GM12864 (cell line): ENCODE results near the gene DBX1.

ENCODE experiments used
- DNase-seq: peaks from one replicate; pipeline ENCODE4 v3.0.0-alpha.2; 2011; ENCODE audit warnings: low read depth
- H3K4me3 ChIP-seq: 2 replicates; pipeline ENCODE4 v1.5.1; 2011; ENCODE audit warnings: mild to moderate bottlenecking, low read depth, low read length, control low read depth
- TF ChIP-seq, protein P1 (sequence below): IDR thresholded peaks from 2 replicates; pipeline ENCODE4 v1.5.1; 2011; ENCODE audit warnings: low read depth, mild to moderate bottlenecking, moderate library complexity, low read length, control low read depth, inconsistent platforms; ENCODE audit errors: missing control alignments

The DBX1 gene

DNA sequence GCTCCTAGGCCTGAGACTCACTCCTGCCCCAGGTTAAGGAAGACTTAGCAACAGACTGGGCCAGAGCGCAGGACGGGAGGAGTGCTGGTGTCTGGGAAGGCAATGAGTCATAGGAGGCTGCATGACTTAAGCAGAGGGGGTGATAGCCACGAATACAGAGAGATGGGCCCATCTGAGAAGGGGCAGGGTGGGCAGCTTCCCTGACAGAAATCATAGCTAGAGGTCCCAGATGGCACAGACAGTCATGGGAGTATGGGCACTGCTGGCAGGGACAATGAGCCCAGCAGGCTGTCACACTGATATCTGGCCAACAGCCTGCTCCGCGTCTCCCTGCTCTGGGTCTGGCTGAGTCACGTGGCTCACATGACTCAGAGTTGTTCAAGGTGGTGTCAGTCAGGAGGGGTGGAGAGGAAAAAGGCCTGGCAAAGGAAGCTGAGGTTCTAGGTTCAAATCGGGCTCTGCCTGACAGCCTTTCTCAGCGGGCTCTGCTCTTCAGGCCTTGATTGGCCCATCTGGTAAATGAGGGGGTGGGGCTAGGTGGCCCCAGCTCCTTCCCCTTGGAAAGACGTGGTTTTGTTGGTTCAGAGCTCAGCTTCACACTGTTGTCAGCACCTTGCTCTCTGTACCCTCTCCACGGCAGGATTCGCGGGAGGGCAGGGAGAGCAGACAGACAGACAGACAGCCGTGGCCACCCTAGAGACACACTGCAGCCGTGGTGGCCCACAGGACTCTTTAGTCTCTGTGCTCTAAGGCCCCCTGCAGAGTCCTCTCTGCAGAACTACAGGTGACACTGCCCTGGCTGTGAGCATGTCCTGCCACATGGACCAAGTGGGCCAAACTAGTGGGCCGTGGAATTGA lies 47.8 kb downstream of the DBX1 start:
- no peak overlapping the region for H3K4me3 ChIP-seq
- DNase-seq: no peak
- TF ChIP-seq, protein P1, sequence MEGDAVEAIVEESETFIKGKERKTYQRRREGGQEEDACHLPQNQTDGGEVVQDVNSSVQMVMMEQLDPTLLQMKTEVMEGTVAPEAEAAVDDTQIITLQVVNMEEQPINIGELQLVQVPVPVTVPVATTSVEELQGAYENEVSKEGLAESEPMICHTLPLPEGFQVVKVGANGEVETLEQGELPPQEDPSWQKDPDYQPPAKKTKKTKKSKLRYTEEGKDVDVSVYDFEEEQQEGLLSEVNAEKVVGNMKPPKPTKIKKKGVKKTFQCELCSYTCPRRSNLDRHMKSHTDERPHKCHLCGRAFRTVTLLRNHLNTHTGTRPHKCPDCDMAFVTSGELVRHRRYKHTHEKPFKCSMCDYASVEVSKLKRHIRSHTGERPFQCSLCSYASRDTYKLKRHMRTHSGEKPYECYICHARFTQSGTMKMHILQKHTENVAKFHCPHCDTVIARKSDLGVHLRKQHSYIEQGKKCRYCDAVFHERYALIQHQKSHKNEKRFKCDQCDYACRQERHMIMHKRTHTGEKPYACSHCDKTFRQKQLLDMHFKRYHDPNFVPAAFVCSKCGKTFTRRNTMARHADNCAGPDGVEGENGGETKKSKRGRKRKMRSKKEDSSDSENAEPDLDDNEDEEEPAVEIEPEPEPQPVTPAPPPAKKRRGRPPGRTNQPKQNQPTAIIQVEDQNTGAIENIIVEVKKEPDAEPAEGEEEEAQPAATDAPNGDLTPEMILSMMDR: no peak

DNA sequence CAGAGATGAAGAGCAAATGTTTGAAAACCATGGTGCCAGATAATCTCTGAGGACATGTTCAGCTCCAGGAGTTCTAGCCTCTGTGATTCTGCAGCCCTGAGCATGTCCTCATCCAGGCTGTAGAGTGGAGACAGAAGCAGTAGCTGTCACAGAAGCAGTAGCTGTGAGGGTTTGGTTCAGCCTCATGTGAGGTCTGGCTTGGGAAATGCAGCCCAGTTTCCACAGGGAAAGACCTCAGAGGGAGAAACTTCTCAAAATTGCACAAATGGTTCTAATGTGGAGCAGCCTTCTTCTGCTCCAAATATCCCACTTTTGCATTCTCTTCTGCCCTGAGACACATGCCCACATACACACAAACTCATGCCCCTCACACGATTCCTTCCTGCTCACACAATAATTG lies 48.4 kb downstream of the DBX1 start:
- TF ChIP-seq, protein P1: no peak
- no peak for DNase-seq
- H3K4me3 ChIP-seq: no peak overlapping the region

DNA sequence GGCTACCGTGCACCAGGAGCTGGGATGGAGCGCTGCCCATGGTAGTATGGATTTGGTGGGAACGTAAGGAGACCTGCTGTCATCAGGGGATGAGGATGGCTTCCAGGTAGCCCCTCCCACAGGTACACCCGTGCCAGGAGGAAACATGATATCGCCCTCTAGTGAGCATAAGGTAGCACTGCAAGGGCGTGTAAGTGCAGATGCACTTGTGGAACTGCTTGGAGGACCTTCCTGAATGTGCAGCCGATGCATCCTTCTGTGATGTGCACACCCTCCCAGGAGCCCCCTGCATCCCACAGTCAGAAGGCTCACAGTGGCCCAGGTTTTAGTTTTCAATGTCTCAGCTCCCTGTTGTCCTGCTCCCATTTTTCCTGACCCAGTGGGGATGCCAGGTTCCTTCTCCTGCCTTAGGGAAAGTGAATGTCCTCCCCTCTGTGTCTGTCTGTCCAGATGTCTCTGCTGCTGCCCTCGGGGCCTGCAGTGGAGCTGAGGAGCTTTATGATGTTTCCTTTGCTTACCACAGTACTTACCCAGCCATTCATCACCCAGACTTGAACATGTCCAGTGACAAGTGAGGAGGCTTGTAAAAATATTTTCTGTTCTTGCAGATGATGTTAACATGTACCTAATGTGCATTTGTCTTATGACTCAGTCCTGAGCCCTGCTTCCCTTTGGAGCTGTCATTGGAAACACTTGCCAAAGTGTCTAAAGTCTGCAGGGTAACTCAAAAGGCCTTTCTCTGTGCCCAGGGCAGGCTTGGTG lies 49.2 kb downstream of the DBX1 start:
- DNase-seq: no peak
- H3K4me3 ChIP-seq: no peak overlapping the region
- TF ChIP-seq, protein P1: peak; percentile 98

DNA sequence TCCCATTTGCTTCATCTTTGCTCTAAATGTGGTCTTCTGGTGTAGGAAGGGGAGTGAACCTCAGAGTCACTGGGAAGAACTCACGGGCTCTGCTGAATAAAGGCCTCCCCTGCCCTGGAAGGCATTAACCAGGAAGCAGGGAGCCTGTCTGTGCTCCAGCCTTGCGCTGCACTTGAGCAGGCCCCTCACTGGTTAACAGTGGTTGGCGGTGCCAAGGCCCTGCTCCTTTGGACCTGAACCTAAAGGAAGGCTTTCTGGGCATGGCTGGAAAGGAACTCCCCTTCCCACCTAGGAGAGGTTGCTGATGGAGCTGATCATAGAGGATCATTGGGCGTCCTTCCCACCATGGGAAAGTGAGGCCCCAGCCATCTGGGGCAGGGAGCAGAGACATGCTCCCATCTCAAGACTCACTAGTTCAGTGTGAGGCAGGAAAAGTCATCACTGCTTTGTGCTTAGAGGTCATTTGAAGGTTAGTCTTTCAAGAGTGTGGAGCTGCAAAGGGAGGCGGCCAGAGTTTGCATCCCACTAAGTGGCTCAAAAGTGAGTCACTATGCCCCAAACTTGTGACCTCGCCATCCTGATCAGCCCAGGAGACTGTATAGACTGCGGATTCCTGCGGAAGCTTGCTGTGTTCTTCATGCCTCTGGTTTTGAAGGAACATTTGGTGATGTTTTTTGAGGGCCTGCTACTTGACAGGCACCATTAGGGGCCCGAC lies 50.4 kb downstream of the DBX1 start:
- H3K4me3 ChIP-seq: no peak overlapping the region
- TF ChIP-seq, protein P1: no peak
- DNase-seq: no peak
